GM19238 (cell line): ENCODE data around the gene MGAT3.

ENCODE experiments used
- DNase-seq: peaks from one replicate; pipeline ENCODE4 v3.0.0; 2011; ENCODE audit warnings: low spot score; ENCODE audit not compliant: insufficient read length

The MGAT3 gene

GRCh38 chr22:39471381-39472141 lies 14.7 kb downstream of the MGAT3 start:
- peak; percentile 71 for DNase-seq

GRCh38 chr22:39472570-39473556 lies 16.1 kb downstream of the MGAT3 start:
- DNase-seq = peak; percentile 49

GRCh38 chr22:39473851-39474250 lies 17.0 kb downstream of the MGAT3 start:
- no peak for DNase-seq

- no peak for DNase-seq
Observed at GRCh38 chr22:39474351-39475111, 17.7 kb downstream of the MGAT3 start.

- no peak for DNase-seq
Observed at GRCh38 chr22:39475337-39475736, 18.5 kb downstream of the MGAT3 start.

- no peak for DNase-seq
Observed at GRCh38 chr22:39475902-39476301, 19.1 kb downstream of the MGAT3 start.

- DNase-seq = no peak
Observed at GRCh38 chr22:39476664-39477063, 19.9 kb downstream of the MGAT3 start.

GRCh38 chr22:39477542-39477941 lies 20.7 kb downstream of the MGAT3 start:
- DNase-seq = no peak

GRCh38 chr22:39478441-39478850 lies 21.6 kb downstream of the MGAT3 start:
- no peak for DNase-seq

- DNase-seq = no peak
Observed at GRCh38 chr22:39479254-39479653, 22.4 kb downstream of the MGAT3 start.

- DNase-seq = no peak
Observed at GRCh38 chr22:39480557-39480956, 23.7 kb downstream of the MGAT3 start.

GRCh38 chr22:39481054-39481453 lies 24.2 kb downstream of the MGAT3 start:
- no peak for DNase-seq

GRCh38 chr22:39481595-39481994 lies 24.8 kb downstream of the MGAT3 start:
- no peak for DNase-seq

- no peak for DNase-seq
Observed at GRCh38 chr22:39482768-39483167, 26.0 kb downstream of the MGAT3 start.

- no peak for DNase-seq
Observed at GRCh38 chr22:39486951-39487825, 30.4 kb downstream of the MGAT3 start.

- DNase-seq = no peak
Observed at GRCh38 chr22:39487826-39488520, 31.2 kb downstream of the MGAT3 start.

GRCh38 chr22:39488563-39489083 lies 31.8 kb downstream of the MGAT3 start:
- DNase-seq = no peak

GRCh38 chr22:39489094-39490068 lies 32.6 kb downstream of the MGAT3 start:
- no peak for DNase-seq
